NCI-H510A treated with DMSO at 0.1 percent for 48 hours (cell line): Measurements from ENCODE around the gene PYY.
A peak's percentile ranks its signal among the peaks of the same experiment; 100 is the strongest.
"Not testable (repeated sequence)": the region's sequence is repeated elsewhere in the genome, so short reads cannot be mapped to it uniquely, and the experiment has no call there.

Source experiments
- DNase-seq: peaks from one replicate; lab custom pipeline; 2025; lab: John Stamatoyannopoulos, UW

Gene PYY

DNA sequence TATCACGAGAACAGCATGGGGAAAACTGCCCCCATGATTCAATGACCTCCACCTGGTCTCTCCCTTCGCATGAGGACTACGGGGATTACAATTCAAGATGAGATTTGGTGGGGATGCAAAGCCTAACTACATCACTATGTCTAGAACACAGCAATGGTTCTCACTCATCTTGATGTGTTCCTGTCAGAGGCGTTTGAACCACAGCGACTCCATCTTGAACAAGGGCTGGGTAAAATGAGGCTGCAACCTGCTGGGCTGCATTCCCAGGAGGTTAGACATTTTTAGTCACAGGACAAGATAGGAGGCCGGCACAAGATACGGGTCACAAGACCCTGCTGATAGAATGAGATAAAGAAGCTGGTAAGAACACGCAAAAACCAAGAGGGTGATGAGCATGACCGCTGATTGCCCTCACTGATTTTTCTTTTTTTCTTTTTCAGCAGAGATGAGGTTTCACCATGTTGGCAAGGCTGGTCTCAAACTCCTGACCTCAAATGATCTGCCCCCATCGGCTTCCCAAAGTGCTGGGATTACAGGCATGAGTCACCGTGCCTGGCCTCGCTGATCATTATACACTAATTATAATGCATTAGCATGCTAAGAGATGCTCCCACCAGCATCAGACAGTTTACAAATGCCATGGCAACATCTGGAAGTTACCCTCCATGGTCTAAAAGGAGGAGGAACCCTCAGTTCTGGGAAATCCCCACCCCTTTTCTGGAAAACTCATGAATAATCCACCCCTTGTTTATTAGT is 8.5 kb downstream of the PYY start:
- no peak for DNase-seq

DNA sequence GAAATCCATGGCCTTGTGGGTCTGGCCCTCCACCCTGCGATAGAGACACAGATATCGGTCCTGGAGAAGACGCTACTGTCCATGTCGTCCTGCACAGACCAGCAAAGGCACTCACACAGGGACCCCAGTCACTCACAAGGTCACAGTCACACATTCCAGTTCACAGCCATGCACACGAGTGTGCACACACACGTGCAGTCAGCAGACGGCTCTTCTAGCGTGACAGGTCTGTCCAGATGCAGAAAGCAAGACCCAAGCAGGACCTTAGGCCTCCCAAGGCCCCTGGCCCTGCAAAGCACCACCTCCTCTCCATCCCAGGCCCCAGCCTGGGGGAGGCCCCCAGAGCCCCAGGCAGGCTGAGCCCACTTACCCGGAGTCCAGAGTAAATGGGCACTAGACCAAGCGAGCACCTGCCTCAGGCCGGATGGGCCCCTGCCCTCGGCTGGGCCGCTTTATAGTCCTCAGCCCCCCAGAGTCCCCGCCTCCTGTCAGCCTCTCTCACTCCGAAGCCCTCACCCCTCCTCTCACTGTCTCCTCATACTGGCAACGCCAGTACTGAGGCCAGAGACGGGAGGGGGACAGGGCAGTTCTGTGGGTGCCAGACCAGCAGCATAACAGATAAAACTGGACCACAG is 11.6 kb downstream of the PYY start, which contains the start of gene PPY:
Gene PPY, minus strand, starts transcription at position 426 of the 635 bp plus-strand sequence. CDS start 822 bp downstream, outside the sequence.
- no peak for DNase-seq

DNA sequence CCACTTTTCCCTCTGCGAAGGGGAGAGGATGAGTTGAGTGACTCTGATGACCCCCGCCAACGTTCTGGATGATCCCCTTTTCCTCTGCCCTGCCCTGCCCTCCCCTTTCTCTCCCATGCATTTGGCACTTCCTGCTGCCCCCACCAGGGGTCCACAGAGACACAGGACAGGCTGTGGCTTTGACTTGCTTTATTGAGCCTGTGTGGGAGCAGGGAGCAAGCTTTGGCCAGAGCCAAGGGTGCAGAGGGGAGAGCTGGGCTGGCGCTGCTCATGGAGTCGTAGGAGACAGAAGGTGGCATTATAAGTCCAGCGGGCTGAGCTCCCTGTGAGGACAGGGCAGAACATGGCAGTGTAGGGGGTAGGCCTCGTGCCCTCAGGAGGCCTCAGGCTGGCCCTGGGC is 13.1 kb downstream of the PYY start:
- DNase-seq: peak; percentile 7

DNA sequence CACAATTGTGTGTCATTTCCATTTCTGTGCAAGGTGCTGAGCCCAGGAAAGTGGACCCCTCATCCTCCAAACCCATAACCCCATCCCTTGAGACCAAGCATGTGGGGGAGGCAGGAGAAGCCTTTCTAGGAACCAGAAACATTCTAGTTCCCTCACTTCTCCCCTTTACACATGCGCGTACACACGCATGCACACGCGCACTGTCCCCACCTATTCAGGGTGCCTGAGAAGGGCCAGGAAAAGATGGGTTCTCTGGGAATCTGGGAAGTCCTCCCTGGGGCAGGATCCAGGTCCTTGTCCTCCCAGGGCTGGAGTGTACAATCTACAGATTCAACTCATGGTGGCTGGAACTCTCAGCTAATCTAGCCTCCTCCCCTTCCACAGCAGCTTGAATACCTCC is 13.9 kb downstream of the PYY start:
- DNase-seq: no peak

DNA sequence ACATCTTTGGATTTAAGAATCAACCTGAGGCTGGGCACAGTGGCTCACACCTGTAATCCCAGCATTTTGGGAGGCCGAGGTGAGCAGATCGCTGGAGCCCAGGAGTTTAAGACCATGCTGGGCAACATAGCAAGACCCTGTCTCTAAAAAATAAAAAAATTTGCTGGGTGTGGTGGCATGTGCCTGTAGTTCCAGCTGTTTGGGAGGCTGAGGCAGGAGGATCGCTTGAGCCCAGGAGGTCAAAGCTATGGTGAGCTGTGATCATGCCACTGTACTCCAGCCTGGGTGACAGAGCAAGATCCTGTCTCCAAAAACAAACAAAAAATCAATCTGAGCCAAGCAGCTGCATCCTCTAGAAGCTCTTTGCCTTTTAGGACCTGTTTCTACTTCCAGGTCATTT is 14.3 kb downstream of the PYY start:
- DNase-seq: not testable (repeated sequence)

DNA sequence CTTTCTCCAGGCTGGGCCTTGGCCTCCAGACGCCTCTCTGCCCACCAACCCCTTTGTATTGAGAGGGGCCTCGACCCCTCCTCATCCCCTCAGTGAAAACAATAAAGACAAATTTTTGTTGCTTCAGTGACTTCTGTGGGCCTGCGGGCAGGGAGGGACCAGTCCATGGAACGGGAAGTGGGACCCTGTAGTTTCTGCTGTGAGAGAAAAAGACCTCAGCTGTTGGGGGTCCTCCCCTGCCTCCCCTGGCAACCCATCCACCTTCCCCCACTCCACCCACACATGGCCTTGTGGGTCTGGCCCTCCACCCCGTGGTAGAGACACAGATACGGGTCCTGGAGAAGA is 14.9 kb downstream of the PYY start:
- no peak for DNase-seq

DNA sequence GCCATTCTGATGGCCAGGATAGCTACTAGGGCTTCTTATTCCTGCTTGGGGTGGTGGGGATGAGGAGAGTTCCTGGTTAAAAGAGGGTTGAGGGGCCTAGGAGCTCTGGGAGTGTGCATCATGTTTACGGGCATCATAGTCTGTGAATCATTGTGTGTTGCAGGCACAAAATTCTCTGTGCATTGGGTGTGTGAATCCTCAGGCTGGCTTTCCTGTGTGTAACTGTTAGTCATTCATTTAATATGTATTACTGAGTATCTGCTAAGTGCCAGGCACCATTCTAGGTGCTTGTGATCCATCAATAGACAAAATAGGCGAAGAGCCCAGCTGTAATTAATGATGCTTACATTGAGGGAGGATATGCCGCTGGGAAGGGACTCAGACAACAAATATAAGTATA is 17.3 kb downstream of the PYY start:
- DNase-seq: no peak

DNA sequence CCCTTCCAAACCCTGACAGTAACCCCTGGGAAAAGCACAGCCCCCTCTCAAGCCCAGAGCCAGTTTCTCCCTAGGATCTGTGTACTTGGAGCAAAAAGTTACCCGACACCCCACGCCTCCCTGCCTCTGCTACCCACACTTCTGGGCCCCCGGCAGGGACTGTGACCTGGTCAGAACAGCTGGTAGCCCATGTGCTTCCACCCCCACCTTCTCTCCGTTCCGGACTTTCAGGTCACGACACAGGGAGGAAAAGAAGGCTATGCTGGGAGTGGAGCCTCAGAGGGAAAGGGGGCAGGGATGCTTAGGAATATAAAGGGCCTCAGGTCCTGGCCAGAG is 17.8 kb downstream of the PYY start:
- DNase-seq: no peak

DNA sequence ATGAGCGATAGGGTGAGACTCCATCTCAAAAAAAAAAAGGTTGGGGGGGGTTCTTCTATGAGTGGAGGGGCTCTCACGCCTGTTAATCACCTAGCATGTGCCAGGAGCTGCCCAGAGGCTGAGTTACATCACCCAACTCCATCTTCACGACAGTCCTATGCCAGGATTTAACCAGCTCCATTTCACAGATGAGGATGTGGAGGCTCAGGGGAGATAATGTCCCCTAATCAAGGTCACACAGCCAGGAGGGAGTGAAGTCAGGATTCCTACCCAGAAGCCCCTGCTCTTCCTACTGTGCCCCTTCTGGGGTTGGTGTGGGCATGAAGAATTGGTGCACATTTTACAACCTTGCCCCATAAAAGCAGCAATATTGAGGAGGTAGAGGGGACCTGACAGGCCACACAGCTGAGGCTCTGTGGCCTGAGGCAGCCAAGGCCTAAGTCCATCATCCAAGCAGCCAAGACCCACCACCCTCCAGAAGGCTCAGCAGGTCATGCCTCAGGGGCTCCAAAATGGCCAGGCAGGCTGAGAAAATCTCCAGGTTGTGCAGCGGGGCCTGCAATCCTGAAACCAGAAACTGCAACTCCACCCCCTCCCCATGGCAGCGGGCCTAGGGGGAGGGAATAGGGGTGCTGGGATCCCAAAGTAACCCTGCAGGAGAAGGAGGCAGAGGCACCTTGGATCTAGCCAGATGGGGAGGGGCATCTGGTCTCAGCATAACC is 18.4 kb downstream of the PYY start:
- no peak for DNase-seq

DNA sequence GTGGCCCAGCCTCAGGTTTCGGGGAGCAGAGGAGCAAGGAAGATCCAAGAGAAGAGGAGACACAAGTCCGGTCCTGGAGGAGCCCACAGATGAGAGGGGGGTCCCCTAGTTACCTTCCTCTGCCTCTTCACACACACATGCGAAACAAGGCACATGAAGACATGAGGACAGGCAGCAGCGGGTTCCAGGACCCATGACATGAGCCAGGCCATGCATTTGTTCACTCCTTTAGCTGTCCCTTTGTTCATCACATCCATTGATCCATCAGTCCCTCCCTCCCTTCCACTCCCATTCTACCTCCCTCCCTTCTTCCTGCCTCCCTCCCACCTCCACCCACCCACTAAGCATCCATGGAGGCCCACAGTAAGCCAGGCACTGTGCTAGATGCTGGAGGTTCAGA is 20.8 kb downstream of the PYY start:
- DNase-seq: no peak

DNA sequence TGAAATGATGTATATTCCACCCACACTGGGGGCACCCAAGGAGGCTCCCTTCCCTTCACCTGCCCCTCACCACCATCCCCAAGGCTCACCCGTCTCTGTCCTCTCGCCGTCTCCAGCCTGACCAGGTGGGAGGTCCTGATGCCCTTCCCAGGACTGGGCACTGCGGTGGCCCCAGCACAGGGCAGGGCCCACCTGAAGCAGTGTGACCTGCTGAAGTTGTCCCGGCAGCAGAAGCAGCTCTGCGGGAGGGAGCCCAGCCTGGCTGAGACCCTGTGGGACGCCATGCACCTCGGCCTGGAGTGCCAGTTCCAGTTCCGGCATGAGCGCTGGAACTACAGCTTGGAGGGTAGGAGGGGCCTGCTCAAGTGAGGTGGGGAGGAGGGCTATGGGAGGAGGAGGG is 21.4 kb downstream of the PYY start:
- no peak for DNase-seq

DNA sequence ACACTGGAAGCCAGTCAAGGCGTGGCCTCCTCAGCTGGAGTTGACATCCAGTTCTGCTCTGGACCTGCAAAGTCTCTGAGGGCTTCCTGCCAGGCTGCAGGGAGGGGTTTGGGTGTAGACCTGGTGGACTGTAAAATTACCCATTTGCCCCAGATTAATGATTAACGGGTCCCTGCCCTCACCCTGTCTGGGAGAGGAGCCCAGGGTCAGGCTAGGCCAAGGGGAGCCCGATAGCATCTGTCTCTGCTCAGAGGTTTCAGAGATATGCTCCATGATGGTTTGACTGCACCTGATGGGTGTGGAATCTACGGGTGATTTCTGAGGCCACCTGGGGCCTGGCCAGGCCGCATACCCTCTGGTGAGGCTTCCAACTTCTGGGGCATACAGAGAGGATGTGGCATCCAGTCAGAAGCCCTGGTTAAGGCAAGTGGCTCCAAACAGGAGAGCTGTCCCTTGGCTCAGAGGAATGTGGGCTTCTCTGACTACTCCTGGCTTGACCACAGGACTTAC is 22.6 kb downstream of the PYY start:
- DNase-seq: no peak

DNA sequence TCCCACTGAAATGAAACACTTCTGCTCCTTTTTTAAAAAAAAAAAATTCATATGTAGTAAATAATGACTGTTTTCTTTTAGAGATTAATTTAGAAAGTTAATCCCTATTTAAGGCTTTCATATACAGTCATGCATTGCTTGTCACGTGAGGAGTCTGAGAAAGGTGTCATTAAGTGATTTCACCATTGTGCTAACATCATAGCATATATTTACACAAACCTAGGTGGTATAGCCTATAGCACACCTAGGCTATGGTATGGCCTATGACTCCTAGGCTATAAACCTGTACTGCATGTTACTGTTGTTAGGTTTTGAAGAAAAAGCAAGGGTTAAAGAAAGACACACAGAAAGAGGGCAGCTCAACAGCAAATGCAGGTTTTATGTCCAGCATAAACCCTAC is 25.1 kb downstream of the PYY start:
- no peak for DNase-seq

DNA sequence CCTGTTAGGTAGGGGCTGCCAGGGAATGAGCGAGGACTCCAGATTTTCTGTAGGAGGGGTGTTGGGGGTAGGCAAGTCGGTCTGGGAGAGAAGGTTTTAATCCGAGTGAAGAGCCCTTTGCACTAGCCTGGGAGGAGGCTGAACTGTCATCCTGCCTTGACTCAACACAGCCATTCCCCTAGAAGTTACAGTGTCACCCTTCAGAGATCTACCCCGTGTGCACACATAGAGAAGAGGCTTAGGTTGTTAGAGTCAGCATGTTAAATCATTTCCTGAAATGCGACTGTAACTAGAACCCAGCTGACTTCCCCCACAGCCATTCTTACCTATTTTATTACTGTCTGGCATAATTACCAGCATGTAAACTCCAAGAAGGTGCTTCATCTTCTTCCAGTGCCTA is 25.8 kb downstream of the PYY start:
- not testable (repeated sequence) for DNase-seq

DNA sequence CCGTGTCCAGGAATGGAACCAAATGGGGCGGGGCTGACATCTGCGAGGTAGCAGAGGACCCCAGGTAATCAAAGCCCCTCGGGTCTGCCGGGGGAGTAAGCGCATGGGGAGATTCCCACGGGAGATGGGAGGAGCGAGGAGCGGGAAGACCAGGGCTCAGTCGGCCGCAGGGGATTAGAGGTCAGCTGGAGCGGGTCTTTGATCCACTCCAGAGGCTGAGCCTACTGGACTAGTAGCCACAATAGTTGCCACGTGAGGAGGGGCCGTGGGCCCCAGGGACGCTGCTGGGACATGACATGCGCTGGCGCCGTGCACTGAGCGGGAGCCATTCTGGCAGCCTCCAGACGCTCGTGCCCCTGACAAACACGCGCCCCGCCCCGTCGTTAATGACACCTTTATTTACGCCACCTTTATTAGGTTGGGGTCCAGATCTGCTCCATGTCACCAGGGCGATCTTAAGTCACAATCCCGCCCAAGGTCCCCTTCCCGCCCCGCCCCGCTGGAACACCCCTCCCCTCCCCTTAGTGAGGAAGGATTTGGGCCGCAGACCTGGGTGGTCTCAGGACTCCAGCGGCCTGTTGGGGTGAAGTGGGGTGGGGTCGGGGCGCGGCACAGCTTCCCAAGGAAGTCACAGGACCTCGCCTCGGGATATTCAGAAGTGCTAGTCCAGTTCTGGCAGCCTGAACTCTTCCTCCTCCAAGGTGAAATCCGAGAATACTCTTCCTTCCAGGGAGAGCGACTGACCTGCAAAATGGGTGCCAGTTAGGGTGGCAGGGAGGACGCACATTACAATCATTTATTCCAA is 26.5 kb downstream of the PYY start:
- no peak for DNase-seq

DNA sequence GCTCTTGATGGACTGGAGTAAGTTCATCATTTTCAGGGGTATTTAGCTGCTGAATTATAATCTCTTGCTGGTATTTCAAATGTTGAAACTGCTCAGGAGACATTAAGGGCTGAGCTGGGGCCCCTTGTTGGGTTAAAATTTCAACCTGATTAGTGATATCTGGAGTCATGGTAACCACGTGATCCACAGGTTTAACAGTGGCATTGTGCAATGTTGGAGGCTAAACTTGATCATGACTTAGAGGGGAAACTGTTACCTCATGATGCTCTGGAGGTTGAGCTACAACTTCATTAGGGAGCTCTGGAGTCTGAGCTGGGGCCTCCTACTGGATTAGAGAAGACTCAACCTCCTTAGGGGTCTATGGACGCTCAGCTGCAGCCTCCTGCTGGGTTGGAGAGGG is 29.2 kb downstream of the PYY start:
- DNase-seq: no peak

DNA sequence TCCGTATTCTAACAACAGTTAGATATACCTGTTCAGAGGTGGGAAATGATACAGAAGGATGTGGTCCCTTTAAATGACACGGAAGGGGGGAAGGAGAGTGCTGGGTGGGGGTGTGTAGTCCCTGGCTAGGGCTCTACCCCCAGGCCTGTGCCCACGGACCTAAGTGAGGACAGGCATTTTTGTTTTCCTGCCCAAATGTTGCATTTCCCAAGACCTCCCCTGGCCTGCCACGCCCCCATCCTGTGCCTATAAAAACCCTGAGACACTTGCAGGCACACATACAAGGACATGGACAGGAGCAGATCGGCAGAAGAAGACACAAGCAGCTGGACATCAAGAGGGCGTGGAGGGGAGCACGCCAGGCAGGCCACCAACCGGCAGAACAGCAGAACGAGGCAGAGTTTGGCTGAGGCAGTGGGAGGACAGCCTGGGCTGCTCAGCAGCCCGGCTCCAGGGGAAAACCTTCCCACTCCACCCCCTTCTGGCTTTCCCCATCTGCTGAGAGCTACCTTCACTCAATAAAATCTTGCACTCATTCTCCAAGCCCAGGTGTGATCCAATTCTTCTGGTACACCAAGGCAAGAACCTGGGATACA is 33.1 kb downstream of the PYY start:
- no peak for DNase-seq

DNA sequence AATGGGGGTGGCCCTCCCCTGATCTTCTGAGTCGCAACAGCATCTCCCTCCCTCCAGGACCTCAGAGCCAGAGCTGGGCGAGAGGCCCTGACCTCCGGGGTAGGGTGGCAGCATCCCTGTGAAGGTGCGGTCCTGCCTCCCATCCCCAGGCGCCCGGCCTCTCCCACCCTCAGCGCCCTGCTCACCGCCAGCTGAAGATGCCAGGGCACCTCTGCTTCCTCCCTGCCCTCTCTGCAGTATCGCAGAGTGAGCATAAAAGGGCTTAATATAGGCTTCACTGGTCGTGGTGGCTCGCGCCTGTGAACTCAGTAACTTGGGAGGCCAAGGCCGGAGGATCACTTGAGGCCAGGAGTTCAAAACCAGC is 35.7 kb downstream of the PYY start:
- DNase-seq: no peak

DNA sequence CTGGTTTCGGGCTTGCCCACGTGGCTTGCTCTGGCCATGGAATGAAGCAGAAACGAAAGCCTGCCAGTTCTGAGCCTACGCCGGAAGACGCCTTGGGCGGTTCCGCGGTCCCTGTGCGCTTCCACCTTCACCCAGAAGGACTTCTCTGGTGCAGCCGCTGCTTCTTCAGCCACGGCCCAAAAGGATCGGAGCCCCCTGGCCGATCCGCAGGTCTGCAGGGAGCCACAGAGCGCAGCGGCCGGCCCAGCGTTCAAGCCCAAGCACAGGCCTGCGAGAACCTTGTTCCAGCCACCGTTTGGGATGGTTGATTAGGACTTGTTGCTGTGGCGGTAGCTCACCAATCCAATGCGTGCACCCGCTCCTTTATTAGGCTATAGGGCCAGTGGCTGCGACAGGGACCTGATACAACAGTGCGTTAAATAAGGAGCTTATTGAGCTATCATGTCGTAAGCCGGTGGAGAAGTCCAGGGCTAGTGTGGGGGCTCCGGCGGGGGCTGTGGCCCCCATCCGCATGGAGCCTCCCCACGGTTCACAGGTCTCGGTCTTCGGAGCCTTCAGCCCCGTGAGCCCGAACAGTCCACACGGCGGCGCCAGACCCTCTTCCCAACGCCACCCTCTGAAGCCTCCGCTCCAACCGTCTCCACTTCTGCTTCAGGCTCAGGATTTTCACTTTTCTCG is 36.3 kb downstream of the PYY start:
- DNase-seq: no peak

DNA sequence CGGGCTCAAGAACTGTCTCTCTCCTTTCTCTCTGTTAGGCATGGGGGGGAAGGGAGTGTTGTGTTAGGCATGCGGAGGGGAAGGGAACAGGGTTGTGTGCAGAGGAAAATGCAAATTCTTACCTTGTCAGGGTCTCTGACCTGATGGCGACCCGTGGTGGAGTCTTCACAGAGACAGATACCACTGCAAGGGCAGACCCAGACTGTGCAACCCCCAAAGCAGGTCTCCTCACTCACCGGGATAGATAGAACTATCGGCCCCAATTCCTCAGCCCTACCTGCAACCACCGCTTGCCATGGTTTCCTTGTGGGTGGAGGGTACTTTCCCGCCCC is 36.8 kb downstream of the PYY start:
- DNase-seq: no peak

DNA sequence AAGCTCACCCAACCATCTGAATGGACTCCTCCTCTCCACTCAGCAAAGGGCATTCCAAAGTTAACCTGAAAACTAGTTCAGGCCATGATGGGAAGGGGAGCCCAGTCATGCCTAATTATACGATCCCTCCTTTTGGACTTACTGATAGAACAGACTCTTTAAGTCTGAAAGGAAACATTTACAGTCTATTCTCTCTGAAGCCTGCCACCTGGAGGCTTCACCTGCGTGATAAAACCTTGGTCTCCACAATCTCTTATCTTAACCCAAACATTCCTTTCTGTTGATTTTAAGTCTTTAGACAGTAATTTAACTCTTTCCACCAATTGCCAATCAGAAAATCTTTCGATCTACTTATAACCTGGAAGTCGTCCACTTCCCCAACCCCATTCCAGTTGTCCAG is 37.4 kb downstream of the PYY start:
- DNase-seq: no peak

DNA sequence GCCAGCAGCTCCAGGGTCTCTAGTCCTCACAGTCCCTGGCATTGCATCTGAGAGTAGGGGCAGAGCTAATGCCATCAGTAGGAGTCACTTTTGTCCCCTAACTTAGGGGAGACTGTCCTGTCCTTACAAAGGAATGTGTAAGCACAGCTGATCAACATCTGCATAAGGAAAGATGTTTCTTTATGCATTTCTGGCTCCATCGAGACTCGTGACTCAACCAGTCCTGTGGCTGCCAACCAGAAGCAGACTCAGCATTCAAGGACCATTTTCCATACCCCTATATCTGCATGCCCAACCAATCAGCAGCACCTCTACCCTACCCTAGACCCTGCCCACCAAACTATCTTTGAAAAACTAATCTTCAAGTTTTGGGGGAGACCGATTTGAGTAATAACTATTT is 38.2 kb downstream of the PYY start:
- DNase-seq: no peak
